ENCODE data around the gene CIROP.

DNA sequence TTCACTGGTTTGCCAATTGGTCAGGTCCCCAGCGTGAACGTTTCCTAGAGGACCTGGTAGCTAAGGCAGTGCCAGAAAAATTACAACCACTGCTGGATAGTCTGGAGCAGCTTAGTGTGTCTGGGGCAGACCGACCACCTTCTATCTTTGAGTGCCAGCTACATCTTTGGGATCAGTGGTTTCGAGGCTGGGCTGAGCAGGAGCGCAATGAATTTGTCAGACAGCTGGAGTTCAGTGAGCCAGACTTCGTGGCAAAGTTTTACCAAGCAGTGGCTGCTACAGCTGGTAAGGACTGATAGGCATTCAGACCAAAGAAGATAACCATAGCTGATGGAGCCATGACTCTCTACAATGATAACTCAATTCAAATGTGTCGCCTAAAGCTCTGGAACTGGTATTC lies 7.0 kb downstream of the CIROP start:
- TF ChIP-seq TAF1 (IDR thresholded peaks at IDR 0.05; ENCODE audit: low read depth, low read length), result no peak
- no peak for TF ChIP-seq POLR2A (IDR thresholded peaks at IDR 0.05; ENCODE audit: low read depth, low read length)
- TF ChIP-seq POLR2AphosphoS5 (IDR thresholded peaks at IDR 0.05; ENCODE audit: low read depth, low read length), result no peak
- TF ChIP-seq SPI1 (IDR thresholded peaks at IDR 0.05; ENCODE audit: low read depth, low read length), result no peak
- TF ChIP-seq POU2F2 (IDR thresholded peaks at IDR 0.05; ENCODE audit: low read depth, low read length), result no peak
